ENCODE measurements around the gene THSD4. TPM values are rescaled to one million over a fixed set of nuclear protein-coding genes. Genes with fewer than 3 reads are reported as not detected.

Gene THSD4
- total RNA-seq, 2 donors from 2014 or later, result 0.08 TPM; not detected in 1

- H3K27ac Mint-ChIP-seq, result no peak overlapping the region
- H3K4me3 Mint-ChIP-seq, result no peak overlapping the region
- no peaks in the 10 kb centered on the region for H3K36me3 Mint-ChIP-seq (ENCODE audit: low read depth)
- no peaks in the 10 kb centered on the region for H3K9me3 Mint-ChIP-seq
- no peaks in the 10 kb centered on the region for H3K4me1 Mint-ChIP-seq
- peaks cover 29% of the 10 kb centered on the region for H3K27me3 Mint-ChIP-seq
- ATAC-seq (replicated peaks), result no peak
These were observed 400.3 kb downstream of the THSD4 start for GRCh38 chr15:71515375-71516186.

GRCh38 chr15:71517751-71518150 lies 402.5 kb downstream of the THSD4 start:
- no peaks in the 10 kb centered on the region for H3K9me3 Mint-ChIP-seq
- H3K4me1 Mint-ChIP-seq, result no peaks in the 10 kb centered on the region
- no peak for ATAC-seq (replicated peaks)
- no peaks in the 10 kb centered on the region for H3K36me3 Mint-ChIP-seq (ENCODE audit: low read depth)
- H3K27me3 Mint-ChIP-seq, result peaks cover 31% of the 10 kb centered on the region
- no peak overlapping the region for H3K27ac Mint-ChIP-seq
- H3K4me3 Mint-ChIP-seq, result no peak overlapping the region

- ATAC-seq (replicated peaks), result no peak
- Mint-ChIP-seq H3K36me3 (ENCODE audit: low read depth) (no peaks in the 10 kb centered on the region), H3K9me3 (no peaks in the 10 kb centered on the region), H3K27me3 (peaks cover 29% of the 10 kb centered on the region), H3K27ac (no peak overlapping the region), H3K4me3 (no peak overlapping the region), H3K4me1 (no peaks in the 10 kb centered on the region)
These were observed 403.4 kb downstream of the THSD4 start for GRCh38 chr15:71518661-71519060.

DNA sequence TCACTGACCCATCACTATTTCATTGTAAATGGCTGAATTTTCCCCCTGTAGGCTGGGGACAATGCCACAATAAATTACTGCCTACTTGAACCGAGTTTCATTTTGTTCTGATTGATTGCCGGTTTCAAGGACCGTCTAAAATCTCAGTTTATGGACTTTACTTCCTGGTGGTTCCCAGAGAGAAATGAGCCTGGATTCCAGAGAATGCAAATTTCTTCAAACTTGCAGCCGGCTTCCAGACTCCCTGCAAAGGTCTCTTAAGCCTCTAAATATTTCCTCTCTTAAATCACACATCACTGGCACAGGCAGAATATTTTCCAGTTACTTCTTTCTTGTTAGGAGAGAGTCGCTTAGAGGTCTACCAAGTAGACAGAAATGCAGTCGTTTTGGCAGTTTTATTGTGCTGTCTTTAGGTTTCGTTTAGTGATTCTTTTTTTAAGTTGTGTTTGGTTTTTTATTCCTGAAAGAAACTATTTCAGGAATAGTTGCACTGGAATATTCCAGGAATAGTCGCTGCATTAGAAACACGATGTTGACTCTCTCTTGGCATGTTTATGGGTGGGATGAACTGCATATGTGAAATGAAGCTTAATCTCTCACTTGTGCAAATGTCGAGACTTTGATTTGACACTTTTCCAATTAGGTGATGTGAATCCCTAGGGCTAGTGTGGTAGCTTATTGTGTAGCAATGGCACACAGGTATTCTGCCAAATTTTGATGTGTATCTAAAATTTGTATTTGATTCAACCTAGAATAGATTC lies 411.0 kb downstream of the THSD4 start:
- H3K4me1 Mint-ChIP-seq, result no peaks in the 10 kb centered on the region
- no peak for ATAC-seq (replicated peaks)
- H3K27ac Mint-ChIP-seq, result no peak overlapping the region
- H3K36me3 Mint-ChIP-seq (ENCODE audit: low read depth), result no peaks in the 10 kb centered on the region
- H3K27me3 Mint-ChIP-seq, result peaks cover 64% of the 10 kb centered on the region
- H3K4me3 Mint-ChIP-seq, result no peak overlapping the region
- no peaks in the 10 kb centered on the region for H3K9me3 Mint-ChIP-seq

GRCh38 chr15:71529361-71529760 lies 414.1 kb downstream of the THSD4 start:
- no peaks in the 10 kb centered on the region for H3K36me3 Mint-ChIP-seq (ENCODE audit: low read depth)
- peaks cover 52% of the 10 kb centered on the region for H3K27me3 Mint-ChIP-seq
- H3K4me1 Mint-ChIP-seq, result no peaks in the 10 kb centered on the region
- ATAC-seq (replicated peaks), result no peak
- H3K27ac Mint-ChIP-seq, result no peak overlapping the region
- no peak overlapping the region for H3K4me3 Mint-ChIP-seq
- H3K9me3 Mint-ChIP-seq, result no peaks in the 10 kb centered on the region

DNA sequence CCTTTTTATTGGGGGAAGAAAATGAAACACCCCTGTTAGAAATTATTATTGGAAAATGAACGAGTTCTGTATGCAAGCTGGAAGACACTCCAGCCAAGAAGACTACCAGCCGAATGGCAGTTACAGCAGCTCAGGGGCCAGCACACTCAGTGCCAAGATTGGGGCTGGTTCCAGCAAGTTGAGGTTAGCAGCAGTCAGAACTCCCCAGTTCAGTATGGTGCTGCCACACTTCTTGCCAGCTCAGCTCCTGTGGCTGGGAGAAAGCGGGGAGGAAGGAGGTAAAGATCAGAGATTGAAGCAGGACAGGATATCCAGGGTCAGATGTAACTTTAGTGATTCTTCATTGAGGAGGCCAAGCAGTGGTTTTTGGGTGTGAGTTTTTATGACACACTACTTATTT lies 414.8 kb downstream of the THSD4 start:
- Mint-ChIP-seq H3K27ac (no peak overlapping the region), H3K27me3 (peaks cover 50% of the 10 kb centered on the region), H3K4me3 (no peak overlapping the region), H3K4me1 (no peaks in the 10 kb centered on the region), H3K9me3 (no peaks in the 10 kb centered on the region), H3K36me3 (ENCODE audit: low read depth) (no peaks in the 10 kb centered on the region)
- ATAC-seq (replicated peaks), result no peak

- ATAC-seq (replicated peaks), result no peak
- no peaks in the 10 kb centered on the region for H3K36me3 Mint-ChIP-seq (ENCODE audit: low read depth)
- no peak overlapping the region for H3K4me3 Mint-ChIP-seq
These were observed 417.7 kb downstream of the THSD4 start for GRCh38 chr15:71532994-71533393.

DNA sequence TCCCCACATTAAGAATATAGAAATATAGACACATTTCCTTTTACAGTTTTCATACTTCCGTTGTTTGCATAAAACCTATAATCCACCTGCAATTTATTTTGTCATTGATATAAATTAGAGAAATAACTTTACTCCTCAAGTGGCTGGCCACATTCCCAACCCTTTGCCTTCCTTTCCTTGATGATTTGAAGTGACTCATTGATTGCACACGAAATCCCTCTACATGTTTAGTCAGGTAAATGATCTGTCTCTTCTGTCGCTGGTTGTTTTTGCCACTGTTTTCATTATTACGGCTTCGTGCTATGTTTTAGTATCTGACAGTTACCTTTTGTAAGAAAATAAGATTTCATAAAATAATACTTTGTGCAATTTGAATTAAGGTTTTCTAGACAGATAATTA lies 422.9 kb downstream of the THSD4 start:
- Mint-ChIP-seq H3K9me3 (no peaks in the 10 kb centered on the region), H3K4me3 (no peak overlapping the region), H3K27ac (no peak overlapping the region), H3K27me3 (peaks cover 9% of the 10 kb centered on the region), H3K36me3 (ENCODE audit: low read depth) (no peaks in the 10 kb centered on the region), H3K4me1 (no peaks in the 10 kb centered on the region)
- no peak for ATAC-seq (replicated peaks)

More at GRCh38 chr15:71532994-71533393, 417.7 kb downstream of the THSD4 start:
- peaks cover 28% of the 10 kb centered on the region for H3K27me3 Mint-ChIP-seq
- H3K27ac Mint-ChIP-seq, result no peak overlapping the region
- no peaks in the 10 kb centered on the region for H3K9me3 Mint-ChIP-seq
- H3K4me1 Mint-ChIP-seq, result no peaks in the 10 kb centered on the region

- peaks cover 15% of the 10 kb centered on the region for H3K27me3 Mint-ChIP-seq
These were observed 426.5 kb downstream of the THSD4 start for GRCh38 chr15:71541746-71542145.

DNA sequence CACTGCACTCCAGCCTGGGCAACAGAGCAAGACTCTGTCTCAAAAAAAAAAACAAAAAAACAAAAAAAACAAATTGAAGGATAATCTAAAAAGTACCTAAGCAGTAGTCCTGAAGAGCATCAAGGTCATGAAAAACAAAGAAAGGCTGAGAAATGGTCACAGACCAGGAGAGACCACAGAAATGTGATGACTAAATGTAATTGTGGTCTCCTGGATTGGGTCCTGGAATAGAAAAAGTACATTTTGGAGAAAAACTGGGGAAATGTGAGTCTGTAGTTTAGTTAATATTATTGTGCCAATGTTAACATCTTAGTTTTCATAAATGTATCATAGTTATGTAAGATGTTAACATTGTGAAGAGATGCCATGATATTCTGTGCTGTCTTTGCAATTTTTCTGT lies 427.6 kb downstream of the THSD4 start:
- no peak for ATAC-seq (replicated peaks)
- Mint-ChIP-seq H3K27me3 (peaks cover 15% of the 10 kb centered on the region), H3K4me3 (no peak overlapping the region), H3K27ac (no peak overlapping the region), H3K4me1 (no peaks in the 10 kb centered on the region), H3K36me3 (ENCODE audit: low read depth) (no peaks in the 10 kb centered on the region), H3K9me3 (no peaks in the 10 kb centered on the region)

More at GRCh38 chr15:71541746-71542145, 426.5 kb downstream of the THSD4 start:
- no peaks in the 10 kb centered on the region for H3K4me1 Mint-ChIP-seq
- no peak overlapping the region for H3K27ac Mint-ChIP-seq
- no peak for ATAC-seq (replicated peaks)
- H3K4me3 Mint-ChIP-seq, result no peak overlapping the region
- no peaks in the 10 kb centered on the region for H3K36me3 Mint-ChIP-seq (ENCODE audit: low read depth)
- H3K9me3 Mint-ChIP-seq, result no peaks in the 10 kb centered on the region

DNA sequence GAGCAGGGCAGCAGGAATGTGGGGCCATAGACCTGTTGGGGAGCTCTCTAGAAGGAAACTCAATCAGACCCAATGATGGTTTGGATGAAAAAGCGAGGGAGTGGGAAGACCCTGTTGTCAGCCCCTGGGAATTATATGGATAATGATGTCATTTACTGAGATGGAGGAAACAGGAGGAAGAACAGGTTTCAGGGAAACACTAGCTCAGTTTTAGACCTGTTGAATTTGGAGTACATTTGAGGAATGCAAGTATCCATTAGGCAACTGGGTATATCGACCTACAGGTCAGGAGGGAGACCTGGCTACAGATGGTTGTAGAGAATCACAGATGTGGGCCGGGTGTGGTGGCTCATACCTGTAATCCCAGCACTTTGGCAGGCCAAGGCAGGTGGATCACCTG lies 428.1 kb downstream of the THSD4 start:
- Mint-ChIP-seq H3K9me3 (no peaks in the 10 kb centered on the region), H3K27me3 (peaks cover 15% of the 10 kb centered on the region), H3K4me1 (no peaks in the 10 kb centered on the region), H3K36me3 (ENCODE audit: low read depth) (no peaks in the 10 kb centered on the region), H3K27ac (no peak overlapping the region), H3K4me3 (no peak overlapping the region)
- ATAC-seq (replicated peaks), result no peak

DNA sequence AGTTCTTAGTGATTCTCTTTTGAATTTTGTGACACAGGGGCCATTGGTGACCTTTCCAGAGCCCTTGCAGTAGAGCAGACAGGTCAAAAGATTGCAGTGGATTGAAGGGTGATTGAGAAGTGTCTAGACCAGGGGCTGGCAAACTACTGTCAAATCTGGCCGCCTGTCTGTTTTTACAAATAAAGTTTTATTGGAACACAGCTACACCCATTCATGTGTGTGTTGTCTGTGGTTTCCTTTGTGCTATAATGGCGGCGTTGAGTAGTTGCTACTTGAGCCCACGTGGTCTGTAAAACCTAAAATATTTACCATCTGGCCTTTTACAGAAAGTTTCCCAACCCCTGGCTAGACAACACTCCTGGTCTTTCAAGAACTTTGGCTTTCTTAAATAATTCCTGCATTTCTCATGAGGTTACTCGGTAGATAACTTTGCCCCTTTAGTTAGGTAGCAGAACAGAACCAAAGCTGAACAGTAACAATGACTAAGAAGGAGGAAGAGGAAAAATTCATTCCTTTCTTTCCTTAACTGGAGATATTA lies 430.0 kb downstream of the THSD4 start:
- Mint-ChIP-seq H3K9me3 (no peaks in the 10 kb centered on the region), H3K36me3 (ENCODE audit: low read depth) (no peaks in the 10 kb centered on the region), H3K4me1 (no peaks in the 10 kb centered on the region), H3K27me3 (peaks cover 24% of the 10 kb centered on the region), H3K27ac (no peak overlapping the region), H3K4me3 (no peak overlapping the region)
- ATAC-seq (replicated peaks), result no peak

DNA sequence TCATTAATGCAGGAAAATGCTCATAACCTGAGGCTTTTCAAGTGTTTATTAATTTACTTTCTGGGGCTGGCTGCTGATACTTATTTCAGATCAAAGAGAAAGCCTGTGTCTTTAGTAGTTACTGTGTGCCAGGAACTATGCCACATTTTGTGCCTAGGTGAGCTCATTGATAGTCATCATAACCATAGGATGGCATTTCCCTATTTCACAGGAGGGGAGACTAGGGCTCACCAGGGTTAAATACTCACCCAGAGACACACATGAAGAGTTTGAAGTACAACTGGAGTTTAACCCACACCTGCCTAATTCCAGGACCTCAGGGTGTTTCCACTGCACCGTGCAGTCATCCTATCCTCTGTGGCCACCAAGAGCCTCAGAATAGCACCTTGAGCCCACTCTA lies 430.7 kb downstream of the THSD4 start:
- no peaks in the 10 kb centered on the region for H3K9me3 Mint-ChIP-seq
- H3K27me3 Mint-ChIP-seq, result peaks cover 24% of the 10 kb centered on the region
- H3K4me3 Mint-ChIP-seq, result no peak overlapping the region
- ATAC-seq (replicated peaks), result no peak
- no peak overlapping the region for H3K27ac Mint-ChIP-seq
- no peaks in the 10 kb centered on the region for H3K4me1 Mint-ChIP-seq
- no peaks in the 10 kb centered on the region for H3K36me3 Mint-ChIP-seq (ENCODE audit: low read depth)

GRCh38 chr15:71547011-71547410 lies 431.7 kb downstream of the THSD4 start:
- Mint-ChIP-seq H3K27me3 (peaks cover 23% of the 10 kb centered on the region), H3K36me3 (ENCODE audit: low read depth) (no peaks in the 10 kb centered on the region), H3K4me3 (no peak overlapping the region), H3K4me1 (no peaks in the 10 kb centered on the region), H3K9me3 (no peaks in the 10 kb centered on the region), H3K27ac (no peak overlapping the region)
- ATAC-seq (replicated peaks), result no peak

DNA sequence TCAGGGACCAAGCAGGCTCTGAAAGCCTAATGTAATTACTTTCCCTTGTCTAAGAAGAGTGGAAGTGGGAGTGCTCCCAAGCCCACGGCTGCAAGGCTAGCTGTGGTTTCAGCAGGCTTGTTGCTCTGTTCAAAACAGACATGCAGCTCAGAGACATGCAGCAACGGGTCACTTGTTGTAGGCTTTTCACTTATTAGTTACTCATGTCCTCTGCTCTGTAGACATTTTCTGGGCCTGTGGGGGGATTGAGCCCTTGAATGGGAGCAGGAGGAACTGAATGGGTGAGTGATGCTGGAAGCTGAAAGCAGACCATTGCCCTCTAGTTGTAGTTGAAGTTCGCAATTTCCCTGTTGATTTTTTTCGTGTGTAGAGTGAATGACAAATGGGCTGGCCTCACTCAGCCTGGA lies 433.1 kb downstream of the THSD4 start:
- Mint-ChIP-seq H3K4me1 (no peaks in the 10 kb centered on the region), H3K27ac (no peak overlapping the region), H3K36me3 (ENCODE audit: low read depth) (no peaks in the 10 kb centered on the region), H3K4me3 (no peak overlapping the region), H3K9me3 (no peaks in the 10 kb centered on the region), H3K27me3 (peaks cover 16% of the 10 kb centered on the region)
- no peak for ATAC-seq (replicated peaks)

Data from activated T-helper 17 cell treated with anti-CD3 and anti-CD28 coated beads, Interleukin-2, amount 50 U/mL, for 72 hours (primary cell).